ENCODE data around the gene SERPINB8.

GRCh38 chr18:63930773-63931354 lies 39.0 kb upstream of the SERPINB8 start:
- TF ChIP-seq CTCF (conservative IDR thresholded peaks at IDR 0.05 in 1 of 2, IDR thresholded peaks at IDR 0.05 in 1 of 2; ENCODE audit: low read depth in 1 of 2, low read length in 2 of 2) = no peak
- no peak for TF ChIP-seq EZH2 (IDR thresholded peaks at IDR 0.05; ENCODE audit: low read length, missing control alignments)
